GM19324 (cell line): Measurements from ENCODE around the gene CSTF1.
A peak's percentile ranks its signal among the peaks of the same experiment; 100 is the strongest.

Experiments used
- ATAC-seq: cut with Tn5 transposase; IDR thresholded peaks from one replicate; pipeline ENCODE4 v1.9.1; 2021; ENCODE audit warnings: mild to moderate bottlenecking, moderate library complexity; ENCODE audit not compliant: unreplicated experiment, low FRiP score

The CSTF1 gene

DNA sequence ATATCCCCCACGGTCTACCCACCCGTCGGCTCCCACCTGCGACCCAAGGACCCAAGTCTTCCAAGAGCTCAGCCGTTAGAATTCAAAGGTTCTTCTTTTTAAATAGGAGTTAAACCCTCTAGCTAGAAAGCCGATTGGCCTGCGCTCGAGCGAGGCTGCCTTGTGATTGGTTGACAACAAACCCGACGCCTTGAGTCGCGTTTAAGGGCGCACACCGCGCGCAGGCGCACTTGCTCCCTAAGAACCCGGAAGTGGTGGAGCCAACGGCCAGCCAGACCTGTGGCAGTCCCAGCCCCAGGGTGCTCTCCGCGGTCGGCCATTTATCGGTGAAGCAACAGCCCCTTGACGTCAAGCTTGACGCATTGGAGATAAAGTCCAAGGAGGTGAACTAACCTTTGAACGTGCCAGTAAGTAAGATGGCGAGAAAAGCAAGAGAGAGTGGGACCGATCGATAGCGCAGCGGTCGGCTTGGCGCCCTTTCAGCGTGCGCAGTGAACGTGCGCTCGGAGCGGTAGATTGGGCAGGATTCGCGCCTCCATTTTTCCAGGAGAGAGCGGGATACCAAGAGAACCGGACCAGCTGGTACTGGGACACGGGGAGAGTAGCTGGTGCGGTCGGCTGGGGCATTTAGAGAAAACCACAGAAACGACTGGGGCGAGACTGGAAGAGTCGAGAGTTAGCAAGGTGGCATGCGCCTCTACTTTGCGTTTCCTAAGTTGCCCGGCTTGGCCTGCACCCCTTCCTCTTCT is at the start of gene CSTF1, which contains the start of gene AURKA:
Gene CSTF1, plus strand, starts transcription at position 514 of the 749 bp plus-strand sequence. CDS start 2,908 bp downstream, outside the sequence.
Gene AURKA, minus strand, starts transcription at position 84 of the 749 bp plus-strand sequence. CDS start 4,018 bp downstream, outside the sequence.
- peak; percentile 98 for ATAC-seq

DNA sequence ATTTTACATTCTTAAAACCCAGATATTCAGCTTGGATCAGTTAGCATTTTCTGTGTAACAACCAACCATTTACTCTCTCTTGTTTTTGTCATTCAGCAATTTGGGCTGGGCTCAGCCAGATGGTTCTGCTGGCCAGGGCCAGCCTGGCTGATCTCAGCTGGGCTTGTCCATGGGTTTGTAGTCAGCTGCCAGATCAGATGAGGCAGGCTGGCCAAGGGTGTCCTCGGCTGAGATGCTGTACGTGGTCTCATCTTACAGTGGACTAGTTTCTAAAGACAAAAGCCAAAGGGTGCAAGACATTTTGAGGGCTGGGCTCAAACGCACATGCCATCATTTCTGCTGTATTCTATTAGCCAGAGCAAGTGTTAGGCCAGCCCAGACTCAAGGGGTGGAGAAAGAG is 49.7 kb upstream of the CSTF1 start:
- ATAC-seq: no peak

DNA sequence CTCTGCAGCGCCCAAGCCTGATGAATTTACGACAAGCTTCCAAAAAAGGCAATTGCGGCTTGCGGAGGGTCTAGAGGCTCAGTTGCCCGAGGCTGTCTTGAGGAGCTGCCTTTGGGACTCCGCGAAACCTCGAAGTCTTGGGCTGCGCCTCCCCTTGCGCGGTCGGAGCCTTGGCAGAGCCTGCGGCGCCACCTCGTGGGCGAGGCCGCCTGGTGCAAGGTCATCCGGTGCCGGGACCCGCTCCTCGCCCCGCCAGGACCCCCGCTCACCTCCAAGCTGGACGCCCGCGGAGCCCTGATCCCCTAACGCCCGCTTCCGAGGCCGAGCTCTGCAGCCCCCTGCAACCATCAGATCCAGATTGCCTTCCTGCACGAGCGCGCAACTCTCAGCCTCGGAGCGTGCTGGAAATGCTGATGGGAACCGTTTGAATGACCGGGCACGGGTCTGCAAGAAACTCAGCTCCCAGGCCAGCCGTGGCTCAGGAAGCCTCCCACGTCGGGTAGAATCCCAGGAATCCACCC is 48.5 kb upstream of the CSTF1 start:
- ATAC-seq: no peak

DNA sequence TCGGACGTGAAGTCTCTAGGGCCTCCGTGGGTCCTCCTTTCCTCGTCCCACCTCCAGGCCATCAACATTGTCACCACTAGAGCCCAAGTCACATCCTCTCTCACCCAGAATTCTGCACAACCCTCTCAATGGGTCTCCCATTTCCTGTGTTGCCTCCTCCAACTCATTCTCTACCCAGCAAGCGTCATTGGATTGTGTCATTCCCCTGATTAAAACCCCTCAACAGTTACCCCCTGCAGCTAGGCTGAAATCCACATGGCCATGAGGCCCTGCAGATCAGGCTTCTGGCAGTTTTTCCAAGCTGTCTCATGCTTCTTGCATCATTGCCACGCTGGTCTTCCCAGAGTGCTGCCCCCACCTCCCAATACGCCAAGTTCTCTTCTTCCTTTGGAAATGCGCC is 46.5 kb upstream of the CSTF1 start:
- no peak for ATAC-seq

DNA sequence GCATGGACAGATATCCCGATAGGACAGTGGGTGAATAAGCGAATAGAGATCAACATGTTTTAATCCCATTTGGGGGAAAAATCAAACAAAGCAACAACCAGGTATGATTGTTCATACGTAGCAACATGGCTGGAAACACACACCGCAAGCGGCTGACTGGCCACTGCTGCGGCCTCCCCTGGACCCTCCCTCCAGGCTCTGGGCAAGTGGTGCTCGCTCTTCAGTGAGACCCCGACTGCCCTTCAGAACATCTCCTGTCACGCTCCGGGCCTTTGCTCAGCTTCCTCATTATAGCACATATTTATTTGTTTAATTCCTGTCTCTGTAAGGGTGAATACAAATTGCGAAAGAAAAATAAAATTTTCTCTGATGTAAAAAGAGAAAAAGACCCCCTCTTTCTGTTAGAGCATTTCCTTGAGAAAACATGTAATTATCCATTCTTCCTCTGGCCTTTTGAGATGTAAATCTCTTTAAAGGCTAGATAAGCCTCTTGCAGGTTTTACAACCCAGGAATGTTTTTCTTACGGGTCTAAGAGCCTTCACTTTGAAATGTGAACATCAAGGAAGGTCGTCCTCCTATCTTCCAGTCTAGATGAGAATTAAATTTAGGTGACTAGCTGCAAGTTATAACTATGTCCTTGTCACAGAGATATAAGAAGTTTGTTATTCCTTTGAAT is 44.7 kb upstream of the CSTF1 start:
- ATAC-seq: no peak

DNA sequence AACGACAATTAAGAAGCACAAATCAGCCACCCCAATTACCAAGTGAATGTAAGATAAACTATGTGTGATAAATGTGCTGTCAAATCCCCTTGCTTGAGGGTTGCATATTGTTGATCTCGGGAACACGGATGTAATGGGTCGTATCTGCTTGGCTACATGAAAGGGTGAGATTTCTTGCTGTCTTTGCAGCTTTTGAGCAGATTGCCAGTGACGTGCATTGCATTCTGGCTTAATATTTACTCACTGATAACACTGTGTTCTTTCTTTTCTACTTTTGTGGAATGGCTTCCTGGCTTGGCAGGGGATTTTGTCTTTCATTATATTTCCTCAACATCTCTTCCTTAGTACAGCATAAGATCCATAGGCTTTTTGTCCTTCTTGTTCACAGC is 44.1 kb upstream of the CSTF1 start:
- no peak for ATAC-seq

DNA sequence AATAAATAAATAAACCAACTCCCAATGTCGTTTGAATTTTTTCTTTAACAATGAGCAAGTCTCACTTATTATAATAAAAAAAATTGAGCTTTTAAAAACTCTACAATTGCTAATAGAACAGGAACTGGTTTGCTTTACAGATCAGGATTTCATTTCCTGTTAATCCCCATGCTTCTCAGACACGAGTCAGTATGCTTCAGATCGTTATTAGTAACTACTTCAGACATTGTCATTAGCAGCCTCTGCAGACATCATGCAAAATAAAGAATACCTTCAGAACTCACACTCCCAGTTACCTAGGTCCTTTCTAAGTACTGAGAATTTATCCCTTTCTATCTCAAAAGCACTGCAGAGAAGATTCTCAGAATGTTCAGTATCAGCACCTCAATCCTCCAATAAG is 43.7 kb upstream of the CSTF1 start:
- no peak for ATAC-seq

DNA sequence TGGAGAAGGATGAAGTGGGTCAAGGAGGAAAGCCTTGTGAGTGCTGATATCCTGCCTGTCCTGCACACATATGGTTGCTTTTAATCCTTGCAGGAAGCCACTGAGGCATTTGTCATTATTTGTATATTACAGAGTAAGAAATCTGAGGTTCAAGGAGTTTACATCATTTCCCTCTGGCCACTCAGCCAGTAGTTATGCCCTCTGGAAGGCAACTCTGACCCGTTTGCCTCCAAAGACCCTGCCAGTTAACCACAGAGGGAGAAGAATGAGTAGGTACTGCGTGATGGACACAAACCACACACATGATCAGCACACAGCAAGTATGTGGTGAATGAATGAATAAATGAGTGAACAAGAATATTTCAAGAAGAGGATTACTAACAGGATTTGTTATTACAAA is 41.6 kb upstream of the CSTF1 start:
- no peak for ATAC-seq

DNA sequence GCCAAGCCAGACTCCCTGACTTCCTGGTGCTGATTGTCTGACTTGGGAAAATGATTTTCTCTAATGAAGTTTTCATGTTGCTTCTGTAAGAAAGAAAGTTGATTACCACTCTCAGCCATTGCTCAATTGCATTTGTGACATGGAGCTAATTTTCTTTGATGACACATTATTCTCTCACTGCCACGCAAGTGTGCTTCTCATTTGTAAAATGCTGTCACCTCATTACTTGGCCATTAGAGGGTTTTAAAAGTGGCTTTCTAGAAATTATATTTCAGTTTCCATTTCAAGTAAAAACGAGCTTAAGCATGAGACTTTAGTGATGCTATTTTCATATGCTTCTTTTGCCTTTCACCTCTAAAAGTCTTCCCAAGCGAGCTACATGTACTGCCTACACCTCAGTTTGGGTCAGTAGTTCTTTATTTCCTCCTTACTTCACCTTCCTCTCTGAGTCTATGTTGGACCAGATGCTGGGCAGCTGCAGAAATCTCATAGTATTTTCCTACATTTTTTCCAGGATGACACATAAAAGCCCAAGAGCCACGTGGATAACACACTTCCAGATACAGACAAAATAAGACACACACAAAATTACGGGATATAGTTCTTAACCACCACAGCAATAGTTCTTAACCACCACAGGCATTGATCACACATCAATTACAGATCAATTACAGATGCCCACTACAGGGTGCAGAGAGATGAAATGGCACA is 39.9 kb upstream of the CSTF1 start:
- no peak for ATAC-seq

DNA sequence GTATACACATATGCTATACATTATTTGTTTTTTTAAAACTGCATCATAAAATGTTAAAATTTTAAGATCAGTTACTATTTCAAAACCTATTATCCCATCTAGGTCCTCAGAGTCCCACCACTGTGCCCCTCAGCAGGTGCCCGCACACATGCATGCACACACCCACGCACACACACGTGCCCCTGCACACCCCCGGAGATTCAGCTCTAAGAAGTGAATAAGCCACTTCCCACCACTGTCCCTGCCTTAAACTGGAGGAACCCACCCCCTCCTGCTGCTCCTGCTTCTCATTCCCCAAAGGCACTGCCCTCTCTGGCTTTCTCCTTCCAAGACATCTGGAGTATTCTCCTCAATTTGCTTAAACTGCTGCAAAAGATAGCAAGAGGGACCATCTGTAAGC is 39.1 kb upstream of the CSTF1 start:
- no peak for ATAC-seq

DNA sequence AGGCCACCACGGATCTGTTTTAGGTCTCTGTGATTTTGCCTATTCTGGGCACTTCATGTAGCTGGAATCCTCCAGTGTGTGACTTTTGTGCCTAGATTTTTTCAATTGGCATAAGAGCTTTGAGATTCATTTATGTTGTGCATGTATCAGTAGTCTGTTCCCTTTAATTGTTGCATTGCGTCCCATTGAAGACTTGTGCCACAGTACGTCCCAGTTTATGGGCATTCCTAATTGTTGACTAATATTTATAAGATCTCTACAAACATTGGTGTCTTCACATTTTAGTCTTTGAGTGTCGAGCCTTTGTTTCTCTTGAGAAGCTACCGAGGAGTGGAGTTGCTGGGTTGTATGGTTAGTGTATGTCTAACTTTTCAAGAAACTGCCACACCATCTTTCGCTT is 34.4 kb upstream of the CSTF1 start:
- no peak for ATAC-seq

DNA sequence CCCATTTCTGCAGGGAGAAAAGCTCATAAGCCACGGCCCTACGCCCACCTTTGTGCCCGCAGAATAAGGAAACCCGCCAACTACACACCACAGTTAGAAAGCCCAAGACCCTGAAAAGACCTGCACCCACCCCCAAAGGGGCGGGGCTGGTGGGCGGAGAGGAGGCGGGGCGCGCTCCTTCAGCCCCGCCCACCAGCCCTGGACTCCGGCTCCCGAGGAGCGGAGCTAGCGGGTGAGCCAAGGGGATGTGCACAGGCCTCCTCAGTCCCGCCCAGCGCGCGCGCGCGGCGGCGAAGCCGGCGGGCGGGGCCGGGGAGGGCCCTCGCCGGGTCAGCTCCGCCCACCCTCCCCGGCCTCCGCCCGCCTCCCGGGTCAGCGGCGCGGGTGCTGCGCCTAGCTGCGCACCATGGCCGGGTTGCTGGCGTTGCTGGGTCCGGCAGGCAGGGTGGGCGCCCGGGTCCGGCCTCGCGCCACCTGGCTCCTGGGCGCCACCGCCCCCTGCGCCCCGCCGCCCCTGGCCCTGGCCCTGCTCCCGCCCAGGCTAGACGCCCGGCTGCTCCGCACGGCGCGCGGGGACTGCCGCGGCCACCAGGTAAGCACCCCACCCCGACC is 33.7 kb upstream of the CSTF1 start, which contains the start of gene FAM210B:
Gene FAM210B, plus strand, starts transcription at position 375 of the 612 bp plus-strand sequence. Its CDS starts 32 bp downstream, at position 407.
- peak; percentile 98 for ATAC-seq

DNA sequence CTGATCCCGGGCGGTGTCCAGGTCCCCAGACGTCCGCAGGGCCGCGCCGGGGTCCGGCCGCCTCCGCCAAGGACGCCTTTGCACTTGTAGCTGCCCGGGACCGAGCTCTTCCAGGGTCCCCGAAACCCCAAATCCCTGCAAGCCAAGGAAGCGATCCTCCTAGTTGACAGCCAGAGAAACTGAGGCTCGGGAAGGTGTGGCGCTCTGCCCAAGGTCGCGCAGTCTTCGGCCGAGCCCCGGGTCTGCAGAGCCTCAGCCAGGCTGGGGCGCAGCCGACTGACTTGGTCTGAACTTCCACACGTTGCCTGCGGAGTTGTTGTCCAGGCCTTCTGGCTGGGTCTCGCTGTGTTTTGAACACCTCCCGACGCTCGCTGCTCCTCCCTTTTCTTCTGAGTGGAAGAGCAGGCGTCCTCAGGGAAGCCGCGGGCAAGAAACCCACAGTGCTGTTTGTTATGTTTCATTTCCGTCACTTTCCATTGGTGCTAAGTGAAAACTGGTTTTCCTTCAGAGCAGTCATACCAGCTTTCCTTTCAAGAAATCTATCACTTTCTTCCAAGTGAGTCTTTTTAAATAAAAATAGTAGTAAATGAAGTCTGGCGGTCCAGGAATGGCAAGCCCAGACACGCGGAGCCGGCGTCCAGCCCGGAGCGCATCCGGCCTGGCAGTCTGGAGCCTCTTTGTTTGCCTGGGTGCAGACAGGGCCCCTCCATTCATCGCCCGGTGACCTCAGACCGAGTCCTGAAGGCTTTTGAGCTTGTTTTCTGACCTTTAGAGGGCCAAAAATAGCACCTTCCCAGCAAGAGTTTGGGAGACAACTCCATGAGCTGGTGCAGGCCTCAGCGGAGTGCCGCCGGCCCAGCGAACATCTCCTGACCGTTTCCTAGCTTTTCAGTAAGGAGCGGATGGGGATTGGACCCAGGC is 33.0 kb upstream of the CSTF1 start:
- ATAC-seq: peak; percentile 15

DNA sequence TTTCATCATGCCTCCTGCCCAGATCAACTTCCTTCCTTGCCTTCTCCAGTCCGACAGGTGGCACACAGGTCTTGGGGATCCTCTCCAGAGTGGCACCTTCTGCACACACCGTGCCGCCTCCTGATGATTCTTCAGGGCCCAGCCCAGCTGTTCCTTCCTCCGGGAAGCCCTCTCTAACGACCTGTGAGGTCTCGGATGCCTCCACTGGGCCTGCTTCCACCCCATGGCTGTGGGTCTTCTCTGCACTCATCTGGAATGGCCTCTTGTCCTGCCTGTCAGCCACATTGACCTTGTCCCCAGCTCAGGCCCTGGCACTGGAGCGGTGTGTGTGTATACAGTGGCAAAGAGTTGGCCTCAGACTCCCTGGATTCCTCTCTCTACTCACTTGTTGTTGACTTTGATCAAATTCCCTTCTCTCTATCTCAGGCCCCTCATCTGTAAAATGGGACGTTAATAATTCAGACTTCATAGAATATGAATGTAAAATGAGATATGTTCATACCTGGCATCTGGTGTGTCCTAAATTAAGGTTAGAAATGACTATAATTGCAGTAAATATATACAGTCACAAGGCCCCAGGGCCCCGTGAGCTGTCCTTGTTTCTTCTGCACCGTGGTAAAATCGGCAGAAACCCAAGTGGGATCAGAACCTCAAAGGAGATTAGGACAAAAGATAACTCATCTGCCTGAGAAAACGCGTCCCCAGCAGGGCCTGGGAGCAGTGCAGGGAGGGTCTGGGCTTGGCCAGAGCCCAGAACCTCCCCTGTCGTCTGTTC is 32.1 kb upstream of the CSTF1 start:
- ATAC-seq: no peak

DNA sequence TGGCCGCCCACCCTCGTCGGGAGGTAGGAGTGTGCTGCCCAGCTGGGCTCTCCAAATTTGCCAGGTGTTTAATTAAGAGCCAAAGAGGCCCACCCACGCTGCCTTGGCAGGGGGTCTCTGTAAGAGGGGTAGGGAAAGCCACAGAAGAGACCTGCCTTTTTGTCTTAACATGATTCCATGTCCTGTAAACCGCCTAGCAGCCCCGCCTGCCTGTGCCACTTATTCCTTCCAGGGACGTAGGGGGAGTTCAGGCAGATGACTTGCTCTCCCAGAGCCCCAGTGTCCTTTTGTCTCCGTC is 31.6 kb upstream of the CSTF1 start:
- no peak for ATAC-seq

DNA sequence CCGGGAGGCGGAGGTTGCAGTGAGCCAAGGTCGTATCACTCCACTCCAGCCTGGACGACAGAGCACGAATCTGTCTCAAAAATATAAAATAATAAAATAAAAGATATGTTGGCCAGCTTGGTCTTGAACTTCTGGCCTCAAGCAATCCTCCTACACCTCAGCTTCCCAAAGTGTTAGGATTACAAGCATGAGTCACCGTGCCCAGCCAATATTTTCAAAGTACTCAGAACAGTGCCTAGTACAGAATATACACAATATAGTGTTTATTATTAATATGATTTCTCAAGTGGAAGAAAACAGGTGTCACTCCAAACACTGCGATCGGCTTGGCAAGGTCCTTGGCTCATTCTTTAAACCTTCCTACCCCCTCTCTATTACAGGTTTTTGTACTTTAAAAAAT is 30.5 kb upstream of the CSTF1 start:
- no peak for ATAC-seq

DNA sequence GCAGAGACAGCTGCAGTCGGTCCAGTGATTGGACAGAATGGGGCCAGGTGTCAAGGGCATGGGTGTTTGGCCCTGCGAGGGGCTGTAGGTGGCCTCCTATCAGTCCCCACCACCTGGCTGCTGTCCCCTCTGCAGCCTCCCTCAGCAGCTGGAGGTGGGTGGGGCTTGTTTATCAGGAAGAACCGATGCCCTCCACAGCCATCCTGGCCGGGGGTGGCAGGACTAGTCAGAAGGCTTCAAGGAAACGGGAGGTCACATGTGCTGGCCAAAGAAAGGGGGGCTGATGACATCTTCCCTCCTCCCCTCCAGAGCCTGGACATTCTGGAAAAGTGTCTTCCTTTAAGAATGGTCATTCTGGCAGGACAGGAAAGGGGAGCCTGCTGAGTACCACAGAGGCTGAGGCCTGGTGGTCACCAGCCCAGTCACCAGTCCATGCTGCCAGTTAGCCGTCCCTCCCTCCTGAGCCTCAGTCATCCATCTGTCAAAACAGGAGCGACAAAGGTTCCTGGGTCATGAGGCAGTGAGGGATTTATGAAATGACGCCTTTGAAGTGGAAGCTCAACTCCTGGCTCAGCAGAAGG is 29.5 kb upstream of the CSTF1 start:
- ATAC-seq: no peak

DNA sequence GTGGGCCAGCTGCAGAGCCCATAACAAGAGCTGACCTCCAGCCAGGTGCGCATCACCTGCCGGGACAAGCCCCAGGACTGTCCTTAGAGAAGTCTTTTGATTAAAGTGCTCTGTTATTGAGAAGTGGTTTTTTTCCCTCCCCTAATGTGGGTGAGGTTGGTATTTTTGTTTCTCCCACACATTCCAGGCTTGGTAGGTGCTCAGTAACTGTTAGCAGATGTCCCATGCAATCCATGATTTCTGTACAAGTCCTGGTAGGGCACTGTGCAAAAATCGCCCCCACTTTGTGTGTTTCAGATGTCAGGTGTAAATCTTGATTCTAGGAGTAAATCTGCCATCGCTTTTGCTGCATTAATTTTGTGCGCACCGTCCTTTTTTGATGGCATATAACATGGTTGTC is 29.0 kb upstream of the CSTF1 start:
- ATAC-seq: no peak
